Ascending aorta (tissue), 2 donors: ENCODE data around the gene PRG2. TPM values are rescaled to one million over a fixed set of nuclear protein-coding genes. Genes with fewer than 3 reads are reported as not detected.

Source experiments
- DNase-seq, 2 donors: peaks; one replicate each; pipeline ENCODE4 v3.0.0-alpha.2; 2019; ENCODE audit warnings: low spot score in 2 of 2
- H3K27ac ChIP-seq, 2 donors: fragments of 200-600 bp; sonication (generic); one replicate each; pipeline ENCODE4 v1.5.1; 2016 to 2017; ENCODE audit warnings: mild to moderate bottlenecking in 1 of 2
- H3K27me3 ChIP-seq: fragments of 200-600 bp; sonication (generic); one replicate; pipeline ENCODE4 v1.5.1; 2017
- H3K36me3 ChIP-seq, 2 donors: fragments of 200-600 bp; sonication (generic); one replicate each; pipeline ENCODE4 v1.5.1; 2016
- H3K4me1 ChIP-seq, 2 donors: fragments of 200-600 bp; sonication (generic); one replicate each; pipeline ENCODE4 v1.5.1; 2016 to 2017; ENCODE audit warnings: mild to moderate bottlenecking in 1 of 2
- H3K4me3 ChIP-seq, 2 donors: fragments of 200-600 bp; sonication (generic); one replicate each; pipeline ENCODE4 v1.5.1; 2016 to 2017; ENCODE audit warnings: mild to moderate bottlenecking in 1 of 2
- H3K9me3 ChIP-seq, 2 donors: fragments of 200-600 bp; sonication (generic); one replicate each; pipeline ENCODE4 v1.5.1; 2016
- intact Hi-C: fragments of 100-400 bp; cut with DNase I; formaldehyde crosslinking; loops from one replicate; pipeline ENCODE4 v1.15.1; 2023
- total RNA-seq: library from RNA; depleted of rRNA; stranded (reverse); fragments of >200 nt; gene quantifications from one replicate; pipeline ENCODE4 v1.1.0, GENCODE V29; 2016
- TF ChIP-seq, protein P1 (sequence below), 3 experiments: fragments of 200-600 bp in 2 of 3; fragments of 450-650 bp in 1 of 3; sonication (generic) in 2 of 3; IDR thresholded peaks; one replicate each; pipeline ENCODE4 v1.5.1; 2016 to 2019; ENCODE audit warnings: antibody characterized with exemption in 3 of 3, mild to moderate bottlenecking in 1 of 3, moderate library complexity in 1 of 3

Gene PRG2
- total RNA-seq, 1 donor from 2014 or later, result not detected

DNA sequence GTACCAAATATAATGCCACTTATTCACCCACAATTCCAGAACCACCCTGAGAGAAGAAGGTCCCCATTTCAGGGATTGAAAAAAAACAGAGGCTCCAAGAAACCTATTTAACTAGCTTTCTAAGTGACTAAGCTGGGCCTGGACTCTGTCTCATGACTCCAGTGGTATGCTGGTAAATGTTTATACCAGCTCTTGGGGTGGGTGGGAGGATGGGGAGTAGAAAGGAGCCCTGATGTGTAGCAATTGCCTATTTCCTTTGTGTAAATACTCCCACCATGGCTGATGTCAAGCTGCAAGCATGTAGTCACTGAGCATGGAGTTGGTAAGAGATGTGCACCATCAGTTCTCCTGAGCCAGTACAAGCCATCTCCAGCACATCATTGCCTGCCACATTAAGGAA is 12.3 kb downstream of the PRG2 start:
- Histone ChIP-seq H3K27ac (no peak overlapping the region), H3K4me3 (no peak overlapping the region), H3K9me3 (no peaks in the 10 kb centered on the region), H3K36me3 (no peaks in the 10 kb centered on the region), H3K27me3 (no peaks in the 10 kb centered on the region), H3K4me1 (no peaks in the 10 kb centered on the region)
- DNase-seq, result no peak
- intact Hi-C loops, result no loop called here
- TF ChIP-seq, protein P1, sequence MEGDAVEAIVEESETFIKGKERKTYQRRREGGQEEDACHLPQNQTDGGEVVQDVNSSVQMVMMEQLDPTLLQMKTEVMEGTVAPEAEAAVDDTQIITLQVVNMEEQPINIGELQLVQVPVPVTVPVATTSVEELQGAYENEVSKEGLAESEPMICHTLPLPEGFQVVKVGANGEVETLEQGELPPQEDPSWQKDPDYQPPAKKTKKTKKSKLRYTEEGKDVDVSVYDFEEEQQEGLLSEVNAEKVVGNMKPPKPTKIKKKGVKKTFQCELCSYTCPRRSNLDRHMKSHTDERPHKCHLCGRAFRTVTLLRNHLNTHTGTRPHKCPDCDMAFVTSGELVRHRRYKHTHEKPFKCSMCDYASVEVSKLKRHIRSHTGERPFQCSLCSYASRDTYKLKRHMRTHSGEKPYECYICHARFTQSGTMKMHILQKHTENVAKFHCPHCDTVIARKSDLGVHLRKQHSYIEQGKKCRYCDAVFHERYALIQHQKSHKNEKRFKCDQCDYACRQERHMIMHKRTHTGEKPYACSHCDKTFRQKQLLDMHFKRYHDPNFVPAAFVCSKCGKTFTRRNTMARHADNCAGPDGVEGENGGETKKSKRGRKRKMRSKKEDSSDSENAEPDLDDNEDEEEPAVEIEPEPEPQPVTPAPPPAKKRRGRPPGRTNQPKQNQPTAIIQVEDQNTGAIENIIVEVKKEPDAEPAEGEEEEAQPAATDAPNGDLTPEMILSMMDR (IDR thresholded peaks at IDR 0.05), result no peak

GRCh38 chr11:57377107-57377506 is 13.3 kb downstream of the PRG2 start:
- H3K36me3 ChIP-seq, result no peaks in the 10 kb centered on the region
- no peak for DNase-seq
- no peak overlapping the region for H3K27ac ChIP-seq
- no peaks in the 10 kb centered on the region for H3K4me1 ChIP-seq
- H3K9me3 ChIP-seq, result no peaks in the 10 kb centered on the region
- no peaks in the 10 kb centered on the region for H3K27me3 ChIP-seq
- TF ChIP-seq, protein P1 (IDR thresholded peaks at IDR 0.05), result no peak
- H3K4me3 ChIP-seq, result no peak overlapping the region
- intact Hi-C loops, result no loop called here

- no peaks in the 10 kb centered on the region for H3K9me3 ChIP-seq
- no peaks in the 10 kb centered on the region for H3K27me3 ChIP-seq
- intact Hi-C loops, result no loop called here
- no peaks in the 10 kb centered on the region for H3K36me3 ChIP-seq
- H3K4me1 ChIP-seq, result no peaks in the 10 kb centered on the region
- no peak overlapping the region for H3K4me3 ChIP-seq
- TF ChIP-seq, protein P1 (IDR thresholded peaks at IDR 0.05), result no peak
- no peak overlapping the region for H3K27ac ChIP-seq
- DNase-seq, result no peak
These were observed 14.1 kb downstream of the PRG2 start for GRCh38 chr11:57376095-57377090.

- TF ChIP-seq, protein P1 (IDR thresholded peaks at IDR 0.05), result no peak
- Histone ChIP-seq H3K36me3 (no peaks in the 10 kb centered on the region), H3K27me3 (no peaks in the 10 kb centered on the region), H3K9me3 (no peaks in the 10 kb centered on the region), H3K4me1 (no peaks in the 10 kb centered on the region), H3K4me3 (no peak overlapping the region), H3K27ac (no peak overlapping the region)
- intact Hi-C loops, result no loop called here
- no peak for DNase-seq
These were observed 15.0 kb downstream of the PRG2 start for GRCh38 chr11:57375490-57375889.

DNA sequence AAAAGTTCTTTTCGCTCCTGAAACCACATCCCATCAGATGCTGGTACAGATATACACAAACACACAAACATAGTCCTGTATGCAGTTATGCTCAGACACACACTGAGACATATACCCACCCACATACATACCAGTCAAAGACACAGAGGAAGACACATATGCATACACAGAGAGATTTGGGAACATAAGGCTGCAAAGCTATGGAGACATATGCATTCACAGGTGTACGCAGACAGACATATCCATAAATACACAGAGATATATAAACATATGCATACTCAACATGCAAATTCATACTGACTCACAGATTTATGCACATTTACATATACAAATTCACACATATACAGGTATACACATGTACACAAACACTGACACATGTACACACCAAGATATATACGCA is 15.5 kb downstream of the PRG2 start:
- TF ChIP-seq, protein P1 (IDR thresholded peaks at IDR 0.05), result no peak
- no peaks in the 10 kb centered on the region for H3K4me1 ChIP-seq
- H3K27ac ChIP-seq, result no peak overlapping the region
- intact Hi-C loops, result no loop called here
- no peak for DNase-seq
- H3K27me3 ChIP-seq, result no peaks in the 10 kb centered on the region
- no peaks in the 10 kb centered on the region for H3K9me3 ChIP-seq
- H3K4me3 ChIP-seq, result no peak overlapping the region
- no peaks in the 10 kb centered on the region for H3K36me3 ChIP-seq
